PC-9 (cell line): ENCODE measurements around the gene POTEB2. TPM values are rescaled to one million over a fixed set of nuclear protein-coding genes. Genes with fewer than 3 reads are reported as not detected.
"Not testable (repeated sequence)": the region's sequence is repeated elsewhere in the genome, so short reads cannot be mapped to it uniquely, and the experiment has no call there.

ENCODE experiments used
- Bru-seq: library from RNA; stranded (reverse); fragments of 400-500 nt; gene quantifications from one replicate; lab custom pipeline; 2021; lab: Mats Ljungman, UMichigan
- BruChase-seq, 2 experiments: library from RNA; stranded (reverse); fragments of 400-500 nt; gene quantifications; one replicate each; lab custom pipeline; 2021; lab: Mats Ljungman, UMichigan
- BruUV-seq: library from RNA; stranded (reverse); fragments of 400-500 nt; replicated peaks from 2 replicates; lab custom pipeline; 2021; lab: Mats Ljungman, UMichigan
- CTCF ChIA-PET: fragments of 300-600 bp; sonication (Branson Sonifier 250); formaldehyde crosslinking; loops from one replicate; lab custom pipeline; 2022; ENCODE audit warnings: antibody characterized with exemption; lab: Charles Lee
- POLR2A ChIA-PET: fragments of 300-600 bp; sonication (Branson Sonifier 250); formaldehyde crosslinking; loops from one replicate; lab custom pipeline; 2022; ENCODE audit warnings: antibody characterized with exemption; ENCODE audit not compliant: unreplicated experiment; lab: Charles Lee
- DNase-seq, 2 experiments: peaks; one replicate each; pipeline versions ENCODE4 v3.0.0 to v3.0.0-alpha.2; 2015 to 2022; ENCODE audit warnings: mixed read lengths in 1 of 2
- H2AFZ ChIP-seq: fragments of 200-600 bp; sonication (generic); 2 replicates; pipeline ENCODE4 v1.8.1; 2017; ENCODE audit warnings: antibody characterized with exemption
- H3F3A ChIP-seq: fragments of 200-600 bp; sonication (generic); 2 replicates; pipeline ENCODE4 v1.8.1; 2017; ENCODE audit warnings: antibody characterized with exemption, mild to moderate bottlenecking, low read depth; ENCODE audit not compliant: insufficient read depth
- H3K27ac ChIP-seq: fragments of 200-600 bp; sonication (generic); 2 replicates; pipeline ENCODE4 v1.6.1; 2016; ENCODE audit warnings: mixed run types
- H3K27me3 ChIP-seq: fragments of 200-600 bp; sonication (generic); 2 replicates; pipeline ENCODE4 v1.6.1; 2016; ENCODE audit warnings: low read depth, mixed run types; ENCODE audit not compliant: insufficient read depth
- H3K36me3 ChIP-seq: fragments of 200-600 bp; sonication (generic); 2 replicates; pipeline ENCODE4 v1.6.1; 2016; ENCODE audit warnings: low read depth, mixed run types
- H3K4me1 ChIP-seq: fragments of 200-600 bp; sonication (generic); replicated peaks from 2 replicates; pipeline ENCODE4 v1.6.1; 2016; ENCODE audit warnings: mixed run types; ENCODE audit not compliant: insufficient read depth
- H3K4me2 ChIP-seq: fragments of 200-600 bp; sonication (generic); 2 replicates; pipeline ENCODE4 v1.6.1; 2017; ENCODE audit warnings: mixed run types
- H3K4me3 ChIP-seq: fragments of 200-600 bp; sonication (generic); 2 replicates; pipeline ENCODE4 v1.6.1; 2016; ENCODE audit warnings: mixed run types
- H3K79me2 ChIP-seq: fragments of 200-600 bp; sonication (generic); 2 replicates; pipeline ENCODE4 v1.6.1; 2017; ENCODE audit warnings: low read depth, mixed run types
- H3K9me2 ChIP-seq: fragments of 200-600 bp; sonication (generic); 2 replicates; pipeline ENCODE4 v1.8.1; 2017; ENCODE audit warnings: mild to moderate bottlenecking; ENCODE audit not compliant: insufficient read depth
- H3K9me3 ChIP-seq: fragments of 200-600 bp; sonication (generic); 2 replicates; pipeline ENCODE4 v1.8.1; 2016; ENCODE audit warnings: low read depth; ENCODE audit not compliant: insufficient read depth
- H4K20me1 ChIP-seq: fragments of 200-600 bp; sonication (generic); 2 replicates; pipeline ENCODE4 v1.8.1; 2017; ENCODE audit not compliant: insufficient read depth
- intact Hi-C: fragments of 100-400 bp; cut with micrococcal nuclease; formaldehyde crosslinking; loops from one replicate; pipeline ENCODE4 v1.10.0; 2022; ENCODE audit not compliant: unreplicated experiment
- long read RNA-seq: library from polyadenylated mRNA; stranded (forward); transcript quantifications from one replicate; pipeline ENCODE4 v2.0.0, GENCODE V29; 2022
- microRNA-seq: library from miRNA; unstranded; fragments of <30 nt; microRNA quantifications from one replicate; pipeline ENCODE4 v1.2.0, GENCODE V29; 2021; ENCODE audit warnings: borderline number of aligned reads, borderline replicate concordance
- total RNA-seq: library from RNA; stranded (reverse); gene quantifications from 2 replicates; pipeline ENCODE4 v1.2.3, GENCODE V29; 2021

POTEB2 gene
- not detected in 2 replicates for total RNA-seq
- not detected for Bru-seq, nascent RNA
- BruChase-seq, experiment 1, labeled RNA remaining after a 2-hour chase: not detected
- BruChase-seq, experiment 2, labeled RNA remaining after a 6-hour chase: not detected
- long read RNA-seq: 0 reads

DNA sequence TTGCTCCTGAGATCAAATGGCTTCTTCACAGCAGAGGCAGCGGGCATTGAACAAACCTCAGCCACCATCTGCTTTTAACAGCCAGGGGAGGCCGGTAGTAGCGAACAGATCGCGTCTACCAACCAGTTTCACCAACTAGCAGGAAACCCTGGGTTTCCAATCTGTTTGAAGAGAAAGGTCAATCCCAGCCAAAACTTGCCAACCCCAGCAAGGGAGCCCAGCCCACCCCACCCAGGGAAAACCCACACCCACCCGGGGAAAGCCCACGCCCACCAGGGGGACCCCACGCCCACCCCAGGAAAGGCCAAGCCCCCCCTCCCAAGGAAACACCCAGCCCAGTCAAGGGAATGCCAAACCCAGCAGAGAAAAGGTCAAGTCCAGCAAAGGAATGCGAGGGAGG lies at the start of gene POTEB2:
Gene POTEB2, minus strand, starts transcription at position 101 of the 400 bp plus-strand sequence. Its CDS starts 33 bp downstream, at position 68.
- CTCF ChIA-PET, H3K9me2 ChIP-seq, intact Hi-C loops, H2AFZ ChIP-seq, H3K79me2 ChIP-seq, H3K9me3 ChIP-seq, BruUV-seq, H3K27me3 ChIP-seq, H4K20me1 ChIP-seq, H3K27ac ChIP-seq, H3K4me3 ChIP-seq, DNase-seq, H3K36me3 ChIP-seq, POLR2A ChIA-PET, H3K4me2 ChIP-seq, H3F3A ChIP-seq, H3K4me1 ChIP-seq: not testable (repeated sequence)

DNA sequence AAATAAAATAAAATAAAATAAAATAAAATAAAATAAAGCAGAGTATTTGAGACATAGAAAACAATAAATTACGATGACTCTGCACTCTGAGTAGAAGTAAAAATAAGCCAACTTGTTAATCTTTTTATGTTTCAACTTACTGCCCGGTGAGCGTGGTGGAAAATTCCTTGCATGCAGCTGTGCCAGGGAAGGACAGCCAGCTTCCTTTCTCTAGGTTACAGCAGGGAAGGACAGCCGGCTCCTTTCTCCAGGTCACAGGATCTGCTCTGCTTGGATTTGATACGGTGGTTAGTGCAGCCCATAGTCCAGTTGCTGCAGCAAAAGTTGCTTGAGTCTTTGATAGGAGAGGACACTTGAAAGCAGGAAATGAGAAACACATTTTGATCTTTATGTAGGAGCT lies 13.8 kb upstream of the POTEB2 start:
- not testable (repeated sequence) for DNase-seq, BruUV-seq

DNA sequence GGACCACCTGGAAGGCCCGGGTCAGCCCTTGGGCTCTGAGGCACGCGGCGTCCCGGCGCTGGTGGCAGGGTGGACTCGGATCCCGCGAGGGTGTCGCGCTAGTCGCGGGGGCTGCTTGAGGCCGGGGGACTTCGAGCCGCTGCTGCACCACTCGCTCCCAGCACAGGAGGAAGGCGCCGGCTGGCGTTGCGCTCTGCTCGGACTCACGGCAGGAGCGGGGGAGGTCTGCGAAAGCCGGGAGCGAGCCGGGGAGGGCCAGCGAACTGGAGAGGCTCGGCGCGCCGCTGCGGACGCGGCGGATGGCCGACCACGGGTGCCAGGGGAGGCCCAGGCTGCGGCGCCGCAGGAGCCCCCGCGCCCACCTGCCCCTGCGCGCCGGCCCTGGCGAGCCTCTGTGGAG lies 12.3 kb upstream of the POTEB2 start:
- not testable (repeated sequence) for BruUV-seq

More for the DNA sequence above, 13.8 kb upstream of the POTEB2 start:
- POLR2A ChIA-PET, CTCF ChIA-PET, H3K27ac ChIP-seq, H2AFZ ChIP-seq, H3F3A ChIP-seq, H3K9me3 ChIP-seq, H3K27me3 ChIP-seq, H3K4me1 ChIP-seq, H3K36me3 ChIP-seq, H4K20me1 ChIP-seq, H3K9me2 ChIP-seq, H3K4me3 ChIP-seq, intact Hi-C loops, H3K4me2 ChIP-seq, H3K79me2 ChIP-seq: not testable (repeated sequence)

DNA sequence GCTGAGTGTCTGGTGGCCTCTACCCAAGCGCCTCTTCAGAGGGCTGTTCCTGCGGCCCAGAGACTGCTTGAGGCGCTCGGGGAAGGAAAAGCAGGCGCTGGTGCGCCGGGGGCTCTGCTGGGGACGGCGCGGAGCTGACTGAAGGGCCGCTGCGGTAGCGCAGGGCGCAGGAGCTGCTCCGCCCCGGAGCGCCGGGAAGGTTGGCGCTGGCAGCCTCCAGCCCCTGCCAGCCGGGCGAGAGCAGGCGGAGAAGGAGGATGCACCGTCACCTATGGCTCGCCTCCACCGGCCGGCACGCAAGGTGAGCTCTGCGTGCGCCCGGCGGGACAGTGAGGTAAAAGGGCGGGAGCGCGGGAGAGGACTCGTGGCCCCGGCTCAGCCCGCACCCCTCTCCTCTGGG lies 11.7 kb upstream of the POTEB2 start:
- H3K27me3 ChIP-seq, H3F3A ChIP-seq, H3K36me3 ChIP-seq, CTCF ChIA-PET, H3K27ac ChIP-seq, H3K9me3 ChIP-seq, intact Hi-C loops, H3K4me1 ChIP-seq, POLR2A ChIA-PET, H4K20me1 ChIP-seq, H3K4me2 ChIP-seq, H3K9me2 ChIP-seq, DNase-seq, H2AFZ ChIP-seq, H3K79me2 ChIP-seq, BruUV-seq, H3K4me3 ChIP-seq: not testable (repeated sequence)

More for the DNA sequence above, 12.3 kb upstream of the POTEB2 start:
- H3K79me2 ChIP-seq, CTCF ChIA-PET, H3K9me2 ChIP-seq, H3K36me3 ChIP-seq, H4K20me1 ChIP-seq, POLR2A ChIA-PET, H3K4me3 ChIP-seq, H3K27ac ChIP-seq, H2AFZ ChIP-seq, H3K27me3 ChIP-seq, DNase-seq, H3K4me1 ChIP-seq, H3K9me3 ChIP-seq, H3K4me2 ChIP-seq, H3F3A ChIP-seq, intact Hi-C loops: not testable (repeated sequence)

Small RNA genes within 50 kb of the gene (microRNA-seq; reads per million reads assigned to microRNA genes)
- not detected for gene MIR3118-2
